ENCODE data around the gene RMND1. TPM values are rescaled to one million over a fixed set of nuclear protein-coding genes. Genes with fewer than 3 reads are reported as not detected.

The RMND1 gene
- total RNA-seq, 2 donors from 2014 or later = 20.7 to 21.2 TPM

DNA sequence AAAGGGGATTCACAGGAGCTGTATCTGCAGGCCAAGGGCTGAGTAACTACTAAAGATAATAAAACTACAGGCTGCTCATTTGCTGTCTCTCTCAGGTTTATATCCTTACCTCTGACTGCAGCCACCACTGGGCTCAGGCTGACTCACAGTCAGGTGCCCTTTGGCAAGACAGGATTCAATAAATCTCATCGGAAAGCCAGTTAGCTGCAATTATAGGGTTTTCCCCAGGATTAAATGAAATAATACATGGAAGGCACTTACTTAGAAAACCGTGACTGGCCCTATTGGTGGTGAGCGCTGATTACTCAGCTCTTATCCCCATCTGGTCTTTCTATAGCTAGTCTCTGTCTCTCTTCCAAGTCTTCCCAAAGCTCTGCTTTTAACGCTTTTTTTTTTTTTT, 26.4 kb downstream of the RMND1 start:
- no peak for DNase-seq (ENCODE audit: low spot score)
- ATAC-seq (ENCODE audit: insufficient number of reproducible peaks, low FRiP score, low read depth) = no peak
- Histone ChIP-seq H3K4me3 (no peak overlapping the region), H3K9me3 (no peaks in the 10 kb centered on the region), H3K4me1 (ENCODE audit: control insufficient read depth in 1 of 2, low read depth in 2 of 2) (peaks cover 4 to 11% of the 10 kb centered on the region in 2 donors), H3K27ac (no peak overlapping the region), H3K27me3 (replicated peaks; ENCODE audit: insufficient read depth) (no peaks in the 10 kb centered on the region), H3K36me3 (peaks cover 14% of the 10 kb centered on the region)
- no peak for TF ChIP-seq CTCF (IDR thresholded peaks at IDR 0.05)

DNA sequence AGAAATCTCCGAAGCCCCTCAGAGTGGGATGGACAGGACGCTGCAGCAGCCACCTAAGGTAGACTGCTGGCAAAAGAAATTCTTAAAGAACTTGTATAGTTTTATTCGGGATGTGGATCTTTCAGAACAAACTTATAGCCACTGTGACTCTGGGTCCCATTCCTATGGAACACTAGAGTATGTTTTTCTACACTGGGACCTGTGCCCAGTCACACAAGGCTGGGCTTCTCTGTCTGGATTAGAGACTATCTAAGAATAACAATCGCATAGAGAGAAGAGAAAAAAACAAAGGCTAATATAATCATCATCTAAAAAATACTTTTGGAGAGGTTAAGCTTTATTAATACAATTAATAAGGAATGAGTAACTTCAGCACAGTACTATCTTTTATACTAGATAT, 28.9 kb downstream of the RMND1 start:
- Histone ChIP-seq H3K27me3 (replicated peaks; ENCODE audit: insufficient read depth) (no peaks in the 10 kb centered on the region), H3K36me3 (peaks cover 10% of the 10 kb centered on the region), H3K27ac (peak overlapping the region; percentile 12 to 40), H3K4me1 (ENCODE audit: control insufficient read depth in 1 of 2, low read depth in 2 of 2) (peaks cover 4 to 11% of the 10 kb centered on the region in 2 donors), H3K9me3 (no peaks in the 10 kb centered on the region), H3K4me3 (no peak overlapping the region)
- ATAC-seq (ENCODE audit: insufficient number of reproducible peaks, low FRiP score, low read depth) (no peak), DNase-seq (ENCODE audit: low spot score) (no peak)
- no peak for TF ChIP-seq CTCF (IDR thresholded peaks at IDR 0.05)

GRCh38 chr6:151417477-151417876, 34.4 kb downstream of the RMND1 start:
- Histone ChIP-seq H3K9me3 (no peaks in the 10 kb centered on the region), H3K4me1 (ENCODE audit: control insufficient read depth in 1 of 2, low read depth in 2 of 2) (peaks cover 0 to 4% of the 10 kb centered on the region in 2 donors), H3K27me3 (replicated peaks; ENCODE audit: insufficient read depth) (no peaks in the 10 kb centered on the region), H3K36me3 (peaks cover 10% of the 10 kb centered on the region), H3K27ac (no peak overlapping the region), H3K4me3 (no peak overlapping the region)
- no peak for DNase-seq (ENCODE audit: low spot score)
- no peak for TF ChIP-seq CTCF (IDR thresholded peaks at IDR 0.05)
- no peak for ATAC-seq (ENCODE audit: insufficient number of reproducible peaks, low FRiP score, low read depth)

- Histone ChIP-seq H3K27me3 (replicated peaks; ENCODE audit: insufficient read depth) (no peaks in the 10 kb centered on the region), H3K27ac (no peak overlapping the region), H3K4me1 (ENCODE audit: control insufficient read depth in 1 of 2, low read depth in 2 of 2) (no peaks in the 10 kb centered on the region), H3K9me3 (no peaks in the 10 kb centered on the region), H3K4me3 (no peak overlapping the region), H3K36me3 (peaks cover 17% of the 10 kb centered on the region)
- no peak for TF ChIP-seq CTCF (IDR thresholded peaks at IDR 0.05)
- no peak for DNase-seq (ENCODE audit: low spot score)
- no peak for ATAC-seq (ENCODE audit: insufficient number of reproducible peaks, low FRiP score, low read depth)
Measured at GRCh38 chr6:151414641-151415260, 37.2 kb downstream of the RMND1 start.

- TF ChIP-seq CTCF (IDR thresholded peaks at IDR 0.05) = no peak
- ATAC-seq (ENCODE audit: insufficient number of reproducible peaks, low FRiP score, low read depth) (no peak), DNase-seq (ENCODE audit: low spot score) (no peak)
- Histone ChIP-seq H3K36me3 (peaks cover 11% of the 10 kb centered on the region), H3K4me3 (no peak overlapping the region), H3K27me3 (replicated peaks; ENCODE audit: insufficient read depth) (no peaks in the 10 kb centered on the region), H3K27ac (no peak overlapping the region), H3K4me1 (ENCODE audit: control insufficient read depth in 1 of 2, low read depth in 2 of 2) (no peaks in the 10 kb centered on the region), H3K9me3 (no peaks in the 10 kb centered on the region)
Measured at GRCh38 chr6:151413372-151414145, 38.4 kb downstream of the RMND1 start.

Data from thoracic aorta (tissue), 2 donors.